Epithelial cell of prostate (primary cell): ENCODE data around the gene EYA4.

Source experiments
- DNase-seq: peaks from one replicate; pipeline ENCODE4 v3.0.0-alpha.2; 2011; ENCODE audit warnings: low read depth, low spot score
- H3K27ac ChIP-seq: fragments of 450-650 bp; 2 replicates; pipeline ENCODE4 v1.5.1; 2017; ENCODE audit warnings: mild to moderate bottlenecking

Gene EYA4

DNA sequence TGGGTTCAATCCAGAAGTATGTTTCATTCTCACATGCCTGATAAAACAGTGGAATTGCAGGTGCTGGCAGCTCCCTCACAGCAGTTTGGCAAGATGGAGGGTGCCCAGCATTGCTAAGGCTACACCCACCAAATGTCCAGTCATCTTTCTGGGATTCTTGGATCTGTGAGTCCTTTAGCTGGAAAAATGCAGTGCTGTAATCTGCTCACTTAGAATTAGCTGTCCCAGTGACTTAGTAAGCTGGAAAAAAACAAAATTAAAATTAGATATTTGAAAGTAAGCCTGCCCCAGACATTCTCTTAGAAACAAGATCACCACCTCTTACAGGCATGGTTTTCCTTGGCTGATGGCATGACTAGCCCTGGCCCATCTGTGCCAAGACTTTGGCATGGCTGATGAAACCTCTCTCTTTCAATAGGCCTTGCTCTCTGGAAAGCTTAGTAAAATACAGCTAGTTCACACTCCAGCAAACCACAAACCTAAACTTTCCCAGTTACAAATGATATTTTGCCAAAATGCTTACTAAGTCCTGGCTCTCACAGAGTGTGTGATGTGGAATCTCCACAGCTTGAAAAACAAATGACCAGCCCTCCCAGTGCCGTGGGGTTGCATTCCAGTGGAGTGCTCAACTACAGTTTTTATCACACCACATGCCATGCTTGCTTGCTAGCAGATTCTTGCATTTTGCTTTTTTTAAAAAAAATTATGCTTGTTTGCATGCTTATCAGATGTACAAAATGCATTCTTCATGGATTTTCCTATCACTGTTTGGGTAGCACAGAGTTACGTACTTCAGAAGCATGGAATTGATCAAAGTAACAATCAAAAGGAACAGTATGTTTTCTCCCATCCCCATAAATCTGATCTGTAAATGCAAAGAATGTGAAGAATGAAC, 261.5 kb downstream of the EYA4 start:
- DNase-seq, result peak; percentile 20
- H3K27ac ChIP-seq, result no peak overlapping the region

DNA sequence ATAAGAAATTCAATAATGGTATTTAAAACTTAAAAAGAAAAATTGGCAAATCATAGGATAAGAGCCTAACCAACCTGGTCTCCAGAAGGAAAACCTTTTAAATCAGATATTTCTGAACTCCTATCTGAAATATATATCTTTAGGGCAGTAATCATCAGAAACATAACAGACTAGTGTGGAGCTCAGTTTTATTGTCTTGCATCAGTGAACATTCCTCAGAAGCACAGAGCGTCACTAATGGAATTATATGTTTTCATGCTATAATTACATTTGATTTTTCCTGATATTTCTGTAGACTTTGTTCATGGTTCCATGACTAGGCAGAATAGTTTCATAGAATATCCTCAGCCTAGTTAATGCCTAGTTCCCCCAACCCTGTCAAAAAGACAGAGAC, 262.2 kb downstream of the EYA4 start:
- no peak for DNase-seq
- H3K27ac ChIP-seq, result no peak overlapping the region

DNA sequence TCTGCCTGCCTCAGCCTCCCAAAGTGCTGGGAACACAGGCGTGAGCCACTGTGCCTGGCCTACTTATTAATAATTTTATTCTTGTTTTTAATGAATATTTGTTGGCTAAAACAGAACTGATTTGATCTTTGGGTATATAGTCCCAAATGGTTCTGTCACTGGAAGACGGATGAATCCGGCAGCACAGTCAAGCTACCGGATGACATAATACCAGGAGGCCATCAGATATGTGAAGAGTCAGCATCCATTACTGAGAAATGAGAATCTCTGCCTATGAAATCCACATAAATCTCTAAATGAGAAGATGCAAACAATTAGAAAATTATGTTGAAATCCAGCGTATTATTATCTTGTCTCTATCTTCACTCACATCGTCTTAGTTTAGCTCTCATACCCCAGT, 263.0 kb downstream of the EYA4 start:
- DNase-seq, result no peak

DNA sequence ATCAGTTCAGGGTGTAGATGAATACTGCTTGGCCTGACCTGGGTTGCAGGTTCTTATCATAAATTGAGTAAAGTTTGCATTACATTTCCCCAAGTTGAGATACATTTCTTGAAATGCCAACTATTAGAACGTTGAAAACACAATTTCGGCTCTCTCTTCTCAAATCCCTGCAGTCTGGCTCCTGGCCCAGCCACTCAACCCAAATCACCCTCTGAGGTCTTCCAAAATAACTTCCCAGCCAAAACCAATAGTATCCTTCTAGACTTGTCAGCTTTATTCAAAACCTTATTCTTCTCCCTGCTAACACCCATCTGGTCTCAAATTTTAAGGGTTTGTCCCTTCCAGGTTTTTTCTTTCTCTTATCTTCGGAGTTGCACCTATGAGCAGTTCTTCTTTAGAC, 263.6 kb downstream of the EYA4 start:
- DNase-seq, result no peak

More for the DNA sequence above, 263.0 kb downstream of the EYA4 start:
- H3K27ac ChIP-seq, result no peak overlapping the region

DNA sequence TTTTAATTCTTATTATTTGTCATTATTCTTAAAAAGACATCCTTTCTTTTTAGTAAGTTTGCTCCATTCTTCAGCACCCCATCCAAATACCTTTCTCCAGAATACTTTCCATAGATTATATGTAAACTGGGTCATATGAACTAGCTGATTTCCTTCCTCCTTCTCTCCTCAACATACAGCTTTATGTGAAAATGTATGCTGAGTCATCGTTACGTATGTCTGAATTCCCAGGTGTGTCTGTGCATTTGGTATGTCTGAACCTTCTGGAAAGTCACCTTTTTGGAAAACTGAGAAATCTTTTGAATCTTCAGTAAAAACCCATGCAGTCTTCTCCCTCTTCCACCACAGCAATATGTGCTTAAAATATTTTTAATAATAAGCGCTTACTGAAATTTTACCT, 264.5 kb downstream of the EYA4 start:
- no peak overlapping the region for H3K27ac ChIP-seq
- no peak for DNase-seq

More for the DNA sequence above, 263.6 kb downstream of the EYA4 start:
- H3K27ac ChIP-seq, result no peak overlapping the region

DNA sequence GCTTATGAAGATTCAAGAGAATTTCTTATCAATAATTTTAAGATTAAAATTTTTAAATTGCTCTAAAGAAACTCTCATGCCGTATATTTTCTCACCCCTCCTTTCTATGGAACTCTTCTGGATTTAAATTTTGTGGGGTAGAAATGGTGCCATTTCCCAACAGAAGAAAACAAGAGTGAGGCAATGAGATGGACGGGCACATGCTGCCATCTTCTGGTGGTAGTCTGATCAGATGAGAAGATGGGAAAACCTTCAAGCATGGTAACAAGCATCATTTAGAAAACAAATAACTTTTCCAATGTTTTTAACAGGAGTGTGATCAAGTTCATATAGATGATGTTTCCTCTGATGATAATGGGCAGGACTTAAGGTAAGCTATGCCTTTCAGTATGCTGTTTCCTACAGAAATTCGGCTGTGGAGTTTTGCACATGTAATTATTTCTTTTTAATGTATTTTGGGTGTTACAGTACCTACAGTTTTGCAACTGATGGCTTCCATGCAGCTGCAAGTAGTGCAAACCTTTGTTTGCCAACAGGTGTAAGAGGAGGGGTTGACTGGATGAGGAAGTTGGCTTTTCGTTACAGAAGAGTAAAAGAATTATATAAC, 271.4 kb downstream of the EYA4 start:
- peak; percentile 2 for DNase-seq
- H3K27ac ChIP-seq, result no peak overlapping the region

DNA sequence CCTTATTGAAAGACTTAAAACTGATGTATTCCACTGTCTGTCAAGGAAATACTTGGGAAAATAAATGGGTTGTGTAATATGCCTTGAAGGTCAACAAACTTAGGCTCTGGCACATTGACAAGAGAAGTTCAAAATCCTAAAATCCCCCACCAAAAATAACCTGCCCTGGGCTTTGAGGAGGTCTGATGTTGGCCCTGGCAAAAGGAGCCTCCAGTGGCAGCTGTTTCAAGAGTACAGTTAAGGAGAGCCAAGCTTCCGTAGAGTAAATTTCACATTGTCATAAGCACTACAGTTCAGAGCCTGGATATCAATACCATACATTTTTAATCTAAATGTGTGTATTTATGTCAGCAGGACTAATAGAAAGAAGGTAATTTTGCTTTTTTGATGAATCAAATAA, 282.7 kb downstream of the EYA4 start:
- DNase-seq, result no peak
- H3K27ac ChIP-seq, result no peak overlapping the region

DNA sequence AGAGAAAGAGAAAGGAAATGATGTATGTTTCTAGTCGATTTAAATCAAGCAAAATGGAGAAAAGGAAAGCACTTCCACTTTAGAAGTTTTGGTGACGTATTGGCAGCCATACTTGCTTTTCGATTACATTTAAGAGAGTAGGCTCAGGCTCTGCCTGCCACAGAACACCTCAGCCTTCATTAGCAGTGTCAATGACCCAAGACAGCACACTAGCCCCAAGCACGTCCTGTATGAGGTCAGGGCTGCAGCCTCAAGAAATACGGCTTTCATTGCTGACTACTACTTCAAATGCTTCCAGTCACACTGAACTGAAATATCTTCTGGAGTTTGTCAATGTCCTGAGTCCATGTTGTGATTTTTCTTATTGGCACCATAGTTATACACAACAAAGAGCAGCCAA, 285.3 kb downstream of the EYA4 start:
- DNase-seq, result no peak
- no peak overlapping the region for H3K27ac ChIP-seq

DNA sequence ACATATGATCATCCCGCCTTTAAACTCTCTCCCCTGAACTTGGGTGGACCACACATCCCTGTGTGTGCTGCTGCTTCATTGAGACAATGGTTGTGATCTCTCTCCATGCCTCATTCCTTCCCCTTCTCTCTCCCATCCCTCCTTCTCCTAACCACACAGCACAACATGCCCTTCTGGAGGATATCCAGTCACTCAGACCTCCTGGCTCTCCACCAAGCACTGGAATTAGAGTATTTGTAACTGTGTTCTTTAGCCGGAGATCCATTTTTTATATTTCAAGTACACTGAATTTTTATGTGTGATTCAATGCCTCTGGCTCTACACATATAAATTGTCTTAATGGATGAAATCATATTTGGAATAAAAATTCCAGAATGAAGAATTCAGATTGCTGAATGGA, 287.4 kb downstream of the EYA4 start:
- DNase-seq, result no peak
- H3K27ac ChIP-seq, result no peak overlapping the region

DNA sequence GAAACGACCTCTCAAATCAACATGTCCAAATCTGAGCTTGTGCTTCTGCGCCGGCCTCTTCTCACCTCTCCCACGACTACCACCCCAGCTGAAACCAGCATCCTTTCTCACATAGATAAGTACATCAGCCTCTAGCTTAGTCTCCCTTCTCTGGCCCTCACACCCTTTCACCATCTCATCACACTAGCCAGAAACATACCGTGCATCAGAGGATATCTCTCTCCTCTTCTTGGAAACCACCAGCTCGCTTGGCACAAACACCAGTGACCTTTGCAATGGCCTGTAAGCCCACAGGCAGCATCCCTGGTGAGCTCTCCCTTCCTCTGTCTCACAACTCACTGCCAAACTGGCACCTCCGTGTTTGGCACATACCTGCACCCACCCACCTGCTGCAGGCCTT, 291.8 kb downstream of the EYA4 start:
- H3K27ac ChIP-seq, result no peak overlapping the region
- no peak for DNase-seq

DNA sequence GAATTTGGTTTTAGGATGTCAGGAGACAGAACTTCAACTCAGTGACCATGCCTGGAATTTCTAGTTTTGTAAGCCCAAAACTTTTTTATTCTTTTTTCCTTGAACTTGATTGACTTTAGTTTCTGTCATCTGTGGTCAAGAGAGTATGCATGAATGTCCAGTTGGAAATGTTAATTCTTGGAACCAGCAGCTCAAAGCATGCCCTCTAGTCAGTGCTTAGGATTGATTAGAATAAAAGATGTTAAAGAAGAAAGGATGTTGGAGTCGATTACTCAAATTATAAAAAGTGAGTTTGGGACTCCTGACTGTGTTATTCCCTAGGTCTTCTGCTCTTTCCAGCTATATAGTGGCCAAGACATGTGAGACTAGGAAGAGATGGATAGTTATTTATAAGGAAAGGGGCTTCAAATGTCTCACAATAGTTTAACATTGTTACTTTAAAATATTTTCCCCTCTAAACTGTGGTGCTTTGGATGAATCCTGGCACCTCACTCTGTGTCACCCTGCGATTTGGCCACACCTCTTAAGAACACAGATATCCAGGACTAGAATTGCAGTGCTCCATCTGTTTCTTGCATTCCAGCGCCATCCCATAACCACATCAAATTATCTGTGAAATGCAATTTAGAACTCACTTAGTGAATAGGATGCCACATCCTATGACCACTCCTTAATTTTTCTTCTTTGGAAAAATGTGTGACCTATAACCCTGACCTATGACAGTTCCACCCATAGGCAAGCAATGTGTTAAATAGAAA, 298.5 kb downstream of the EYA4 start:
- DNase-seq, result no peak

DNA sequence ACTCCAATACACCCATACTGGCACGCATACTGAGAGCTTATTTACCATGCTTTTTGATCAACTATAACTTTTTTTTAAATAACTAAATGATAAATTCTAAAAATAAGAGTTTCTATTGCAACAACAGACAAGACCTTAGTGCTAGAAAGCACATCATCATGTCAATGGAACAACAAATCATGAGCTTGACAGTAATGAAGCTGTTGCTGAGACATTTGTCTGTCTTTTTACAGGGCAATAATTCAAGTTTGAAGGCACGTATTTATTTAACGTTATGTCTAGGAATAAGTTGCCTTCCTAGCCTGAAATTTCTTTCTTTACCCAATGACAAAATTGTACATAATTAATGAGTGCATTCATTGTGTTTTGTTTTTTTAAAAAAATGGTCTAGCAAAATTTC, 299.2 kb downstream of the EYA4 start:
- no peak for DNase-seq
- H3K27ac ChIP-seq, result no peak overlapping the region

More for the DNA sequence above, 298.5 kb downstream of the EYA4 start:
- no peak overlapping the region for H3K27ac ChIP-seq

DNA sequence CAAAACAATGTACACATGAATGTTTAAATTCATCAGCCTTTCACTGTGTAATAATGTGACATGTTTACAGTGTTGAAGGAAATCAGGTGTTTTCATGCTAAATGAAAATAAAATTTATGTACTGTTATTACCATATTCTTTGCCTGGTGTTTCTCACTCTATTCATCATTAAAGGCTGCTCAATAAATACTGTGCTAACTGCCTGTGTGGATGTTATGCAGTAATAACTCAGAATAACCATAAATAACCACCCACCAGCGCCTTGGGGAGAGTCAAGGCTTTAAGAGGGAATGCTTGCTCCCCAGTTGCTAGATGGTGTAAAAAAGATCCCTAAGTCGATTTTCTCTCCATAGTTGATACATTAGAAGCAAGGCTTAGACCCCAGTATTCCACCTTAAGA, 299.9 kb downstream of the EYA4 start:
- no peak overlapping the region for H3K27ac ChIP-seq
- DNase-seq, result no peak

DNA sequence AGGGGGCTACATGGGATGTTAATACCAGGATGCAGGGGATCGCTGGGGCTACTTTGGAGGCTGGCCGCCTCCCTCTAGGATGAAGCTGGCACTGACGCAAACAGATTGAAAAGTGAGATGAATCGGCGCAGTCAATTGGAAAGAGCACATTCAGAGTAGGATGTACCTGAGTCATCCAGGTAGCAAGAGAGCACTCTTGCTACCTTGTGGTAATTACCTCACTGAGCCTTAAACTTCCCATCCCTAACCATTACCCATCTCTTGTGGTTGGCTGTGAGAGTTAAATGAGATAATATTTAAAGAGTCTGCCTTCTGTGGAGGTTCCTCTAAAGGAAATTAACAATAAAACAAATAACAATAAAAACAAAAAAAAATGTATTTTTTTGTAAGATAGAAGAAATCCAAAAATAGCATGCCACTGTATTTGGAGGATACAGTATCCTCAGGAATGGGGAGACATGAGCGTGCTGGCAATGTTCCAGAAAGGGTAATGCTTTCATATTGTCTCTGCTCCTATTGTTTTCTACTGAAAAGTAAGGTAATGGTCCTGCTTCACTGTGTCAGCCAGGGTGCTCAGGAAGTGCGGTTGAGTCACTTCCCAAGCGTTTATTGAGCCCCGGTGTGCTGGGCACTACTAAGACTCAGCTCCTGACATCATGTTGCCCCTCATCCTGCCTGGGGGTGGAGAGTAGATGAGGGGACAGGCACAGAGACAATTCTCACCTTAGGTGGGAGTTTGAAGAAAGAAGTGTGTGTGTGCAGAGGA, 301.1 kb downstream of the EYA4 start:
- DNase-seq, result no peak
- H3K27ac ChIP-seq, result no peak overlapping the region

DNA sequence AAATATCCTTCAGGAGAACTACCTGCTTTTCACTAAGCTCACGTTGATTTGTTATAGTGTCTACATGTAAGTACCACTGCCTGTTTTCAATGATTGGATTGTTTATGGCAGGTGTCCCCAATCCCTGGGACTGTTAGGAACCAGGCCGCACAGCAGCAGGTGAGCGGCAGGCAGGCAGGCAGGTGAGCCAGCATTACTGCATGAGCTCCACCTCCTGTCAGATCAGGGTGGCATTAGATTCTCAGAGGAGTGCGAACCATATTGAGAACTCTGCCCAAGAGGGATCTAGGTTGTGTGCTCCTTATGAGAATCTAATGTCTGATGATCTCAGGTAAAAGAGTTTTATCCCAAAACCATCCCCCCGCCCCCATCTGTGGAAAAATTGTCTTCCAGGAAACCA, 303.3 kb downstream of the EYA4 start:
- H3K27ac ChIP-seq, result no peak overlapping the region
- DNase-seq, result no peak

DNA sequence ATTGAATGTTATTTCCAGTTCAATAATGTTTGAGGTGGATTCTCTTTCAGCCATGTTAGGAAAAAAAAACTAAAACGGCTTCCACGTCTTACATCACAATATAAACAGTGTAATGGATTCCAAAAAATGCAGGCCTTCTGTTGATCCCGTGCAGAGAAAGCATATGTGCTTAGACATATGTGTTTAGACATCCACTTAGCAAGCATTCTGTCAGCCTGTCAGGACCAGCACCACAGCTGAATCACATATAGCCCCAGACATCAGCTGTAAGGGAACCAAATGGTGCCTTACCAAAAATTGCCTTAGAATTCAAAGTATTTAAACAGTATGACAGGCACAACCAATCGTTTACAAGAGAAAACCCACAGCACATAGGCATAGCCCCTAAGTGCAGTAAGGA, 304.9 kb downstream of the EYA4 start:
- H3K27ac ChIP-seq, result no peak overlapping the region
- no peak for DNase-seq

DNA sequence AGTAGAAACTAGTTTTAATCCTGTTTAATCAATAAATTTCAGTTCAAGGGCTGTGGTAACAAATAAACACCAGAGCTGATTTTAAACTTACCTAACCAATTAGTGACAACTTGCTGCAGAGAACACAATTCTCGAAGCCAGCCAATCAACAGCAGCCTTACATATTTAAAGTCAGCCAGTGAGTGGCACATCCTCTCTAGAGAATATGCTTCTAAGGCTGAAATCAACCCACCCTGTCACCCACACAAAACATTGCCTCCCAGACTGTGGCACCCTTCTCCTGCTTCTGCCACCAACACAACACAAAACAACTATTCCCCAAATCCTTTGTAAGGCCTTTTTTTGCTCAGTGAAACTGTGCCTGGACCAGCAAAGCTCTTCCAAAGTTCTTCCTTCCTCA, 306.0 kb downstream of the EYA4 start:
- H3K27ac ChIP-seq, result no peak overlapping the region
- DNase-seq, result no peak

DNA sequence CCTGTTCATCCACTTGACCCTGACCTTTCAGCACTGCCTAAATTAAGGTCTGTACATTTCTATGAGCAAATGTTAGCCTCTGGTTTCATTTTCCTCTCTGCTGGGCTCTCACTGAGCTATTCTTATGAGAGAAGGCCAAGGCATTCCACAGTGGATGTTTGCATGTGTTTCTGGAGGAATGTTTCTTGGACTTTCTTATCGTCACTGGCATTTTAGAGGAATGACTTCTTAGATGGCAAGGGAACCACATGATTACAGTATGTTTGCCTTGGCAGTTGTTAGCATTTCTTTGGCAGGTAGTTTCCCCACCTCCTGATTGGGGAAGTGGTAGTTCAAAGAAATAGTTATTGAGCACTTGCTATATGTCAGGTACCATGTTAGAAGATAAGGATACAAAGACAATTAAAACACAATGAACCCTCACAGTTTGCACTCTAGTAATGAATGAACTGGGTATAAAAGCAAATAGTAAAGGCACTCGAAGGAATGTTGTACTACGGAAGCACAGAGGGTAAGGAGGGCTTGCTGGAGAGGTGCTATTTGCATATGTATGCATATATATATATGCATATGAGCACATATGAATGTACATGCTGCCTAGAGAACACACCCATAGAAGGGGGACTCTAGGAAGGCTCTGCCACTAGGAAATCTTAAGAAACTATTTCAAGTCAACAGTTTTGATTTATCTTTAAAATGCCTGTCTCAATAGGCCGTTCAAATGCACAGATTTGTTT, 307.4 kb downstream of the EYA4 start:
- DNase-seq, result no peak

DNA sequence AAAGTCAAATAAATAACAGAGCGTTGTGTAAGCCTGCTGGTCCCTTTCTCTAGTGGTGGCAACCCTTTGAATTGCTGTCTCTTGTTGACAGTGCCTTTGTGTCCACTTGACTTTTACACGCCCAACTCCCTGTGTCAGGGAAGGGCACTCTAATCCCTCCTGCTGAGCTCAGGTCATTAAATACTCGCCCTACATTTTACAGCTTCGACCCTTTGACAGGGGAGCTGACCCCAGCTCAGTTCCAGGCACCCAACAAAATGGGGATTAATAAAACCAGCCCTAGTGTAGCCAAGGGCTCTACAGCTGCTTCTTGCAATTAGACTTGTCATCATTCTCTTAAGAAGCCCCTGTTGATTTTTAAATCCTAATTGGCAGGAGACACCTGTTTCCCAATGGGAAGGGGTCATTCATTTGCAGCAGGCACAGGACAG, 308.2 kb downstream of the EYA4 start:
- DNase-seq, result no peak
- no peak overlapping the region for H3K27ac ChIP-seq

More for the DNA sequence above, 307.4 kb downstream of the EYA4 start:
- H3K27ac ChIP-seq, result no peak overlapping the region

DNA sequence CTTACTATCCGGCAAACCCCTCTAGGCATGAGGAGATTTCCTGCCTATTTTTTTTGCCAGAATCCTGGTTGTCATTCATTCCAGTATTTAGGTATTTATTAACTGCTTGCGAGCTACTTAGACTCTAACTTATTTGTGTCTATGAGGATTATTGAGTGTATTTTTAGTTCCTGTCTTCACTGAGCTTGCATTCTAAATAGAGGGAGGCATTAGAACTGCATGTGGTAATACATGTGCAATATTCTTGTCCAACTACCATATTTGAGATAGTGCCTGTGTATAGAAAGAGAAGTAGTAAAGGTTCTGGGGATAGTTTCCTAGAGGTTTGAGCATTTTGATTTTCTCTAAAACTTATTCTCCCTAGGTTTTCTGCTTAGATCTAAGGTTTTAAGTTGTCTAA, 308.9 kb downstream of the EYA4 start:
- H3K27ac ChIP-seq, result no peak overlapping the region
- no peak for DNase-seq
